Cerebellar nuclear complex (tissue), 1 donor: ENCODE results near the gene PCDHGA8.
"Not testable (repeated sequence)": the region's sequence is repeated elsewhere in the genome, so short reads cannot be mapped to it uniquely, and the experiment has no call there.

ENCODE experiments used
- DNase-seq, 2 experiments: peaks; one replicate each; lab custom pipeline; 2025; lab: John Stamatoyannopoulos, UW

PCDHGA8 gene

GRCh38 chr5:141432308-141432707 is 39.9 kb downstream of the PCDHGA8 start:
- DNase-seq: not testable (repeated sequence)

DNA sequence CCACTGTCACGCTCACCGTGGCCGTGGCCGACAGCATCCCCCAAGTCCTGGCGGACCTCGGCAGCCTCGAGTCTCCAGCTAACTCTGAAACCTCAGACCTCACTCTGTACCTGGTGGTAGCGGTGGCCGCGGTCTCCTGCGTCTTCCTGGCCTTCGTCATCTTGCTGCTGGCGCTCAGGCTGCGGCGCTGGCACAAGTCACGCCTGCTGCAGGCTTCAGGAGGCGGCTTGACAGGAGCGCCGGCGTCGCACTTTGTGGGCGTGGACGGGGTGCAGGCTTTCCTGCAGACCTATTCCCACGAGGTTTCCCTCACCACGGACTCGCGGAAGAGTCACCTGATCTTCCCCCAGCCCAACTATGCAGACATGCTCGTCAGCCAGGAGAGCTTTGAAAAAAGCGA is 40.3 kb downstream of the PCDHGA8 start:
- not testable (repeated sequence) for DNase-seq

DNA sequence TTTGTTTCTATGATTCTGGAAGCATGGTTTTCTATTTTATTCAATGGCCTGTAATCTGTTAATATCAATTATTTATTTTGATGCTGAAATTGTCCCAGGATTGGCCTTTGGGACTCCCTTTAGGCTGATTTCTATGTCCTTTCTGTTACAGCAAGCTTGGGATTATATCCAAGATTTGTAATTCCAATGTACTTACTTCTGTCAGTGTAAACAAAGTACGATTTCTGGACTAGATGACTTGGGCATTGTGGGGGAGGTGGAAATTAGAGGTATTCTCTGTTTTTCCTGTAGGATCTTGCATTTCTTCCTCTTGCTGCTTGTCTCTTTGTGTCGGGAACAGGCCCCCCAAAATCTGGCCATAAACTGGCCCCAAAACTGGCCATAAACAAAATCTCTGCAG is 41.6 kb downstream of the PCDHGA8 start:
- no peak for DNase-seq

GRCh38 chr5:141437221-141437620 is 44.8 kb downstream of the PCDHGA8 start:
- DNase-seq: no peak

DNA sequence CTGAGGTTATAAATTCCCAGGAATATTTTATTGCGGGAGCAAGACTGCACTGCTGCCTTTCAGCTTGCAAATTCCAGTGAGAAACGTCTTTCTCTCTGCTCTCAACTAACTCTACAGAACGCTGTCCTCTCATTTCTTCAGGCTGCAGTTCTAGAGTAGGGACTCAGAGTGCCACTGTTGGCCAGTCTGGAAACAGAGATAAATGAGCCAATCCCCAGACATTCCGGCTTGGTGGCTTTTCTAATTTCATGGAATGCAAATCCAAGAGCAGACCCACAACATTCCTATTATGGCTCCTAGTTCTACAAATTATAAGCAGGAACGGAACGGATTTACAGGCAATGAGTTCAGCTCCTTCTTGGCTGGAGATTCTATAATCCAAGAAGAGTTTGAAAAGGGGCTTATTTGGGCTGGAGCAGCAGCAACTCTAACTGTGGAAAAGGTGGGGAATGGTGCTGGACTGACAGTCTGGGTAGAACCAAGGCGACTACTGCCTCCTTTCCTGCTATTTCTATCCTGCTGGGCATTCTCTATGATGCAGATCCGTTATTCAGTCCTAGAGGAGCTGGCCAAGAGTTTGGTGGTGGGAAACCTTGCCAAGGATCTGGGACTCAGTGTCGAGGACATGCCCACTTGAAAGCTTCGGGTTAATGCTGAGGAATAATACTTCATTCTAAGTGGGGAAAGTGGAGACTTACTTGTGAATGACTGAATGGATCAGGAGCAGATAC is 47.1 kb downstream of the PCDHGA8 start:
- no peak for DNase-seq

GRCh38 chr5:141440341-141440740 is 47.9 kb downstream of the PCDHGA8 start:
- no peak for DNase-seq

DNA sequence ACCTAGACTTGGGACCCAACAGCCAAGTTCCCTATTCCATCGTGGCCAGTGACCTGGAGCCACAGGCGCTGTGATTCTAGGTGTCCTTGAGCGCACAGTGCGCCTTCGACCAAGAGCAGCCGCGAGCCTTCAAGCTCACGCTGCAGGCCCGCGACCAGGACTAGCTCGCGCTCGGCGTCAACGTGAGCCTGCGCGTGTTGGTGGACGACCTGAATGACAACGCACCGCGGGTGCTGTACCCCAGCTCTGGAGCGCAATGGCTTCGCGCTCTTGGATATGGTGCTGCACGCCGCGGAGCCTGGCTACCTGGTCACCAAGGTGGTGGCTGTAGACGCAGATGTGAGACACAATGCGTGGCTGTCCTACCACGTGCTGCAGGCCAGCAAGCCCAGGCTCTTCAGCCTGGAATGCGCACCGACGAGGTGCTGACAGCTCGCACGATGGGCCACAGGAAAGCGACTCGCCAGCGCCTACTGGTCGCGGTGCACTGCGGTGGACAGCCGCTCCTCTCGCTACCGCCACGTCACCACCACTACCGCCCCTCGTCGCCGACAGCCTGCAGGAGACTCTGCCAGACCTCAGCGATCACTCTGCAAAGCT is 49.2 kb downstream of the PCDHGA8 start:
- DNase-seq: no peak
